GM18502 (cell line): Measurements from ENCODE around the gene NT5DC3.

ENCODE experiments used
- ATAC-seq: cut with Tn5 transposase; IDR thresholded peaks from one replicate; pipeline ENCODE4 v1.9.1; 2021; ENCODE audit warnings: mild to moderate bottlenecking; ENCODE audit not compliant: unreplicated experiment, poor library complexity

Gene NT5DC3

GRCh38 chr12:103791350-103791920 is 49.6 kb downstream of the NT5DC3 start:
- ATAC-seq: no peak

- ATAC-seq: no peak
Measured at GRCh38 chr12:103786201-103786600, 54.8 kb downstream of the NT5DC3 start.

- no peak for ATAC-seq
Measured at GRCh38 chr12:103785243-103786031, 55.6 kb downstream of the NT5DC3 start.

DNA sequence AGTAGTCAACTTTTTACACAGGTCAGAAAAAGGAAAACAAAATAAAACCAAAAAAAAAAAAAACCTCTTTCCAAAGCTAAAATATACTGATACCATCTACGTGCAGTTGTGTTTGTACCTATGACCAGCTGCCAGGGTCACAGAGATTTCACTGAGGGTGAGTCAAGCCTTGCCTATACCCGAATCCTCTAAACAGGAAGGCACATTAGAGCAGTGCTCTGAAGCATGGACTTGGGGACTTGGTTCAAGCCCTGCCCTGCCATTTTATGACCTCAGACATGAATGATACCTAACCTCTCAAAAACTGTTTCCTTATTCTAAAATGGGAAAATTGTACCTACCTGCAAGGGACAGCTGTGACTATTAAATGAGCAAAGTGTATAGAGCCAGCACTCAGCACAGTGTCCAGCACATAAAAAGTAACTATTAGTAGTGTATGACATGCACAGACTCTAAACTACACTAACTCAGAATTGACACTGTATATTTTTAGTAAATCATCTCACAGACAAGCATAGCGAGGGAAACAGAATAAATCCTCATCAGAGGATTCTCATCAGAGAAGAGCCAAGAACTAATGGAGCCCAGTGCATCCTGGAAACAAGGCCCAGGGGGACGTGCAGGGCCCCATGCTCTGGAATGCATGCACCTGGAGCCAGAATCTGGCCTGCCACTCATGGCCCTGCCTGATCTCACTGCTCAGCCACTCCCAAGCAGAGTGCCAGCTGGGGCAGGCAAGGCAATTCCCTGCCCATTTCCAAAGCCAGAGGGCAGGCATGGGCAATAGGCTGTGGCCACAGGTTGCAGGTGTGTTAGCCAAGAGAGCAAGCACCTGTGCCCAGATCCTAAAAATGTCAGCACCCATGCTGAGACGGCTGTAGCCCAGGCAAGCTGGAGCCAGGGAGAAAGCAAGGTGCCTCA is 57.0 kb downstream of the NT5DC3 start:
- ATAC-seq: no peak

GRCh38 chr12:103782399-103782798 is 58.6 kb downstream of the NT5DC3 start:
- ATAC-seq: no peak

- ATAC-seq: no peak
Measured at GRCh38 chr12:103780992-103781391, 60.0 kb downstream of the NT5DC3 start.

DNA sequence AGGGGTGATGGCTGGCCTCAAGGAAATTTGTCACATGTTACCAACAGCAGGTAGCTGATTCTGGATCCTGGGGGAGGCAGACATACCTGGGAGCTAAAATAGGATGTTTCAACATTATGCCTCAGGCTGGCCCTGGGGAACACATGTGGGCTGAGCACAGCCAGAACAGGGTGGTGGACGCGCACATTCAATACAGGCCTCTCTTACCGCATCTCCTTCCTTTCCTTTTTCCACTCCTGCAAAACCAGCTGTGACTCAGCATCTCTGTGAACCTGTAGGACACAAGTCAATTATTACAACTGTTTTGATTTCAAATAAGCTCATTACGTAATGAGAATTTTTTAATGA is 61.0 kb downstream of the NT5DC3 start:
- ATAC-seq: no peak

- ATAC-seq: no peak
Measured at GRCh38 chr12:103779410-103780092, 61.5 kb downstream of the NT5DC3 start.

DNA sequence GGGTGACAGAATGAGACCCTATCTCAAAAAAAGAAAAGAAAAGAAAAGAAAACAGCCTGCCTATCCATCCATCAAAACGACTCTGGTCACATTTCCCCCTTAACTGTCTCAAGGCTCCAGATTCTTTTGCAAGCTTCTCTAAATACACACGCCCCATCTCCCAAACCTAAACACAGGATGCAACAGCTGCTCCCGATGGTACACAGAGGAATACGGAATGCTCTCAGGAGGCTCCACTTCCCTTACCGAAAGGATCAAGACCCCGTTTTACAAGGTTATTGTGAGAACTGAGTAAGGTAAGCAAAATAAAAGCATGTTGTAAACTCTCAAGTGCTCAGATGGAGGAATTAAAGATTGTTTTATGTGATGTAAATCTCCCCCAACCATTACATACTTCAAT is 62.3 kb downstream of the NT5DC3 start:
- no peak for ATAC-seq

- no peak for ATAC-seq
Measured at GRCh38 chr12:103774977-103775560, 66.0 kb downstream of the NT5DC3 start.

DNA sequence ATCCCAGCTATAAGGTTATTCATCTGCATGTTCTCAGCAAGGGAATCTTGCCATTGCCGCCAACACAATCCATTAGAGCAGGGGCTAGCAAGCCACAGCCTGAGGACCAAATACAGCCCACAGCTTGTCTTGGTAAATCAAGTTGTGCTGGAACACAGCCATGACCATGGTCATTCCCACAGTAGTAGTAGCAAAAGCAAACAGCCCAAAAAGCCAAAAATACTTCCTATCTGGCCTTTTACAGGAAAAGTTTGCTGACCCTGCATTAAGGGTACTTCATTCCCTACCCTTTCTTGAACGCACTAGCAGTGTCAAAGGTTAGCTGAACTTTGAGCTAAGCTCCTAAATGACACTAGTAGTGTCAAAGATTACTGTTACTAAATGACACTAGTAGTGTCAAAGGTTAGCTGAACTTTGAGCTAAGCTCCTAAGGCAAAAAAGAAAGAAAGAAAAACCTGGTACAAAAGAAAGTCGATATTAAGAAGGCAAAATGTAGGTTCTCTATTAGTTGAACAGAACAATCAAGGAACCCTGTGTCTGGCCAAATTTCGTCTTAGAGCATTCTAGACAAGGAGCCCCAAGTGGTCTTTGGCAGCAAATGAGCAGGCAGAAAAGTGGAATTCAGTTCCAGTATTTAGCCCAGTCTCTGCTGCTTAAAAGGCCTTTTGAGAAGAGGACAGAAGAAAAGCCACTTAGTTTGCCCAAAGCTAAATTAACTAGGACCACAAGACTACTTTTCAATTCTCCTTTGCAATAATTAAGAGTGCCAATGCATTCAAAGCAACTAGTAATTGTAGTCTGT is 67.7 kb downstream of the NT5DC3 start:
- no peak for ATAC-seq

GRCh38 chr12:103772367-103773108 is 68.5 kb downstream of the NT5DC3 start:
- ATAC-seq: no peak

- ATAC-seq: no peak
Measured at GRCh38 chr12:103771466-103771865, 69.6 kb downstream of the NT5DC3 start.

GRCh38 chr12:103769240-103769945 is 71.6 kb downstream of the NT5DC3 start:
- ATAC-seq: no peak

DNA sequence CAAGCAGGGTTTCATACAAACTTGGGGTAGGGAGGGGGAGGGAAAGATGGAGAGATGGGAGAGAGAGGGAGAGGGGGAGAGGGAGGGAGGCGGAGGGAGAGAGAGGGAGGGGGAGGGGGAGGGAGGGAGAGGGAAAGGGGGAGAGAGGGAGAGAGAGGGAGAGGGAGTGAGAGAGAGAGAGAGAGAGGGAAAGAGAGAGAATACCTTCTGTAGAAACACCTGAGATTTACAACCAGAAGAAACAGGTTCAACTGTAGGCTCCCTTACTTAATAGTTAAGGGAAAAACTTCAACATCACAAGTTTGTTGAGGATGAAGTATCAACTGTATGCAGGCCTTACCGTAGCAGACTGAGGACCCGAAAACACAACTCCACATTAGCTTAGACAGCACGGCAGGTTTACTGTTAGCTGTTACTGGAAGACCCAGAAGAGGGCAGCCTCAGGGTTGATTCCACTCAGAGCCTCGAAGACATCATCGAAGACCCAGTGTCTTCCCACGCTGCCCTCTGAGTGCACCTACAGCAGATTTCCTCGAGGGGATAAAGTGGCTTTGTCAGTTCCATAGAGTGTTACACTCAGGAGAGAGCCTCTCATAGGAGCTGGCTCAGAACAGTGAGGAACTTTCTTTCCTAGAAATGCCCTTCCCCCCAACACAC is 72.4 kb downstream of the NT5DC3 start:
- no peak for ATAC-seq

DNA sequence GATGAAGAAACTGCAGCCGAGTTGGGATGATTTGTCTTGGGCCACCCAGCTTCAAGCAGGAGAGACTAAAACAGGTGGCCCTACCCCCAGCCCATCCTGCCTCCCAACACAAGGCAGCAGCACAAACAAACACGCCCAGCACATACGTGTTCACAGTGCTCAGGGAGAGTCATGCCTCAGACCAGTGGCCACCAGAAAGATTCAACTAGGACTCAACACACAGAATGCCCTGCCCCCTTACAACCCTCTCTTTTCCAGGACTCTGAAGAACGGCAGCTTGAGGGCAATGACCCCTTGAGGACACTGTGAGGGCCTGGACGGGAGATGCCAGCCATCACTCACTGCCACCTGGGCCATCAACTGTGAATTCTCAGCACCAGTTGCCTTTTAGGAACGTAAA is 75.0 kb downstream of the NT5DC3 start:
- no peak for ATAC-seq

DNA sequence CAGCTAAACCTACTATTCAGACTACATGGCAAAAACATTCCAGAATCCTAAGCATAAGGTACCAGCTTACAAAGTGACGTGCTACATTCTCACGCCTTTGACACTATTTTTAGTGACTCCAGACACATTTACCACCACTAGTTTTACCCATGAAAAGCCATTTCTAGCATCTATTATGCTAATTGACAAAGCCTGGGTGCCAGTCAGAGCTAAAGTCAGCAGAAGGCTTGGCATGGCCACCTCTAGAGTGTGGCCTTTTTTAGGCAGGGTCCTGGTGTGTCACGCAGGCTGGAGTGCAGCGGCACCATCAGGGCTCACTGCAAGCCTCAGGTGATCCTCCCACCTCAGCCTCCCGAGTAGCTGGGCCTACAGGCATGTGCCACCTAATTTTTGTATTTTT is 75.7 kb downstream of the NT5DC3 start:
- ATAC-seq: no peak

DNA sequence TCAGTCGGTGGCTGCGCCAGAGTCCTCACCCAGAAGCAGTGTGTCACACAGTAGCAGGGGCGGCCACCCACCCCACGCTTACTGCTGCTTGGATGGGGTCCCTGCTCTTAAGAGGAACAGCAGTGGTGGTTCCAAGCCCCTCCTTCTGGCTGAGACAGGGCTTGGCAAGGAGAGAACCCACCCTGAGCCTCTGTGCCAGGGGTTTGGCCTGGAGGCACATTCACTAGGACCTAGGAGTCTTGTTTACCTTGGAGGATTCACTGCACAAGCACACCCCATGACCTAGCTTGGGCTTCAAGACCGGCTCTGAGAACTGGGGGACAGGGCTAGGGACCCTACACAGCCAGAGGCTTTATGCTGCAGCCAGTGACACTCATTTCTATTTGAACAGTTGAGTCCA is 78.6 kb downstream of the NT5DC3 start:
- no peak for ATAC-seq
